Adipocyte (in vitro differentiated cells): Measurements from ENCODE around the gene WNT9A.
"Not testable (repeated sequence)": the region's sequence is repeated elsewhere in the genome, so short reads cannot be mapped to it uniquely, and the experiment has no call there.

Experiments used
- DNase-seq: peaks from one replicate; pipeline ENCODE4 v3.0.0-alpha.2; 2015; ENCODE audit warnings: low read depth
- H3K27me3 ChIP-seq: replicated peaks from 2 replicates; pipeline ENCODE4 v1.7.0; 2013; ENCODE audit warnings: mild to moderate bottlenecking, low read length, moderate library complexity; ENCODE audit not compliant: control insufficient read depth, insufficient read depth
- H3K36me3 ChIP-seq: 2 replicates; pipeline ENCODE4 v1.7.0; 2013; ENCODE audit warnings: low read length, mild to moderate bottlenecking, moderate library complexity; ENCODE audit not compliant: control insufficient read depth, insufficient read depth, severe bottlenecking
- H3K4me1 ChIP-seq: 2 replicates; pipeline ENCODE4 v1.7.0; 2013; ENCODE audit warnings: mild to moderate bottlenecking, low read length, moderate library complexity; ENCODE audit not compliant: control insufficient read depth, insufficient read depth
- H3K4me3 ChIP-seq: 2 replicates; pipeline ENCODE4 v1.7.0; 2013; ENCODE audit warnings: mild to moderate bottlenecking, low read length, moderate library complexity
- H3K9ac ChIP-seq: 2 replicates; pipeline ENCODE4 v1.7.0; 2013; ENCODE audit warnings: mild to moderate bottlenecking, low read length, moderate library complexity
- H3K9me3 ChIP-seq: 2 replicates; pipeline ENCODE4 v1.7.0; 2013; ENCODE audit warnings: mild to moderate bottlenecking, low read length, moderate library complexity; ENCODE audit not compliant: control insufficient read depth

WNT9A gene

GRCh38 chr1:227970076-227970995 is 22.6 kb upstream of the WNT9A start:
- not testable (repeated sequence) for H3K9ac ChIP-seq, H3K9me3 ChIP-seq, H3K36me3 ChIP-seq, H3K4me1 ChIP-seq, H3K27me3 ChIP-seq, H3K4me3 ChIP-seq, DNase-seq

GRCh38 chr1:227967815-227968214 is 20.1 kb upstream of the WNT9A start:
- H3K4me3 ChIP-seq, H3K9me3 ChIP-seq, H3K9ac ChIP-seq, DNase-seq, H3K36me3 ChIP-seq, H3K27me3 ChIP-seq, H3K4me1 ChIP-seq: not testable (repeated sequence)

GRCh38 chr1:227966733-227967132 is 19.0 kb upstream of the WNT9A start:
- H3K36me3 ChIP-seq, H3K27me3 ChIP-seq, DNase-seq, H3K9me3 ChIP-seq, H3K4me1 ChIP-seq, H3K9ac ChIP-seq, H3K4me3 ChIP-seq: not testable (repeated sequence)

- Histone ChIP-seq H3K36me3 (no peaks in the 10 kb centered on the region), H3K27me3 (peaks cover 8% of the 10 kb centered on the region), H3K4me3 (no peak overlapping the region), H3K4me1 (no peaks in the 10 kb centered on the region), H3K9me3 (no peaks in the 10 kb centered on the region), H3K9ac (no peak overlapping the region)
- DNase-seq: no peak
Observed at GRCh38 chr1:227961651-227962466, 14.1 kb upstream of the WNT9A start.

- peaks cover 8% of the 10 kb centered on the region for H3K27me3 ChIP-seq
- no peak for DNase-seq
Observed at GRCh38 chr1:227959325-227959860, 11.7 kb upstream of the WNT9A start.

GRCh38 chr1:227958617-227959324 is 11.0 kb upstream of the WNT9A start:
- H3K36me3 ChIP-seq: no peaks in the 10 kb centered on the region
- H3K9me3 ChIP-seq: peaks cover 4% of the 10 kb centered on the region
- no peaks in the 10 kb centered on the region for H3K4me1 ChIP-seq
- peaks cover 8% of the 10 kb centered on the region for H3K27me3 ChIP-seq
- no peak for DNase-seq
- H3K9ac ChIP-seq: no peak overlapping the region
- no peak overlapping the region for H3K4me3 ChIP-seq

More at GRCh38 chr1:227959325-227959860, 11.7 kb upstream of the WNT9A start:
- H3K4me3 ChIP-seq: no peak overlapping the region
- H3K36me3 ChIP-seq: no peaks in the 10 kb centered on the region
- peaks cover 4% of the 10 kb centered on the region for H3K9me3 ChIP-seq
- no peak overlapping the region for H3K9ac ChIP-seq
- no peaks in the 10 kb centered on the region for H3K4me1 ChIP-seq

- H3K4me1 ChIP-seq: peaks cover 10% of the 10 kb centered on the region
- no peaks in the 10 kb centered on the region for H3K36me3 ChIP-seq
- no peak overlapping the region for H3K9ac ChIP-seq
- H3K27me3 ChIP-seq: peaks cover 4% of the 10 kb centered on the region
- H3K9me3 ChIP-seq: peaks cover 4% of the 10 kb centered on the region
- DNase-seq: no peak
- no peak overlapping the region for H3K4me3 ChIP-seq
Observed at GRCh38 chr1:227955808-227956207, 8.1 kb upstream of the WNT9A start.

- Histone ChIP-seq H3K36me3 (no peaks in the 10 kb centered on the region), H3K9me3 (peaks cover 4% of the 10 kb centered on the region), H3K4me1 (peaks cover 10% of the 10 kb centered on the region), H3K4me3 (no peak overlapping the region), H3K27me3 (peaks cover 4% of the 10 kb centered on the region), H3K9ac (no peak overlapping the region)
- no peak for DNase-seq
Observed at GRCh38 chr1:227954163-227954850, 6.6 kb upstream of the WNT9A start.

- H3K4me3 ChIP-seq: no peak overlapping the region
- no peak overlapping the region for H3K9ac ChIP-seq
- DNase-seq: no peak
- H3K36me3 ChIP-seq: no peaks in the 10 kb centered on the region
- H3K27me3 ChIP-seq: peaks cover 4% of the 10 kb centered on the region
- H3K9me3 ChIP-seq: peaks cover 4% of the 10 kb centered on the region
- H3K4me1 ChIP-seq: peaks cover 13% of the 10 kb centered on the region
Observed at GRCh38 chr1:227953022-227953412, 5.3 kb upstream of the WNT9A start.

GRCh38 chr1:227952374-227953021 is 4.8 kb upstream of the WNT9A start:
- peaks cover 13% of the 10 kb centered on the region for H3K4me1 ChIP-seq
- peaks cover 4% of the 10 kb centered on the region for H3K27me3 ChIP-seq
- H3K9me3 ChIP-seq: peaks cover 4% of the 10 kb centered on the region
- no peak overlapping the region for H3K9ac ChIP-seq
- H3K36me3 ChIP-seq: no peaks in the 10 kb centered on the region
- DNase-seq: no peak
- H3K4me3 ChIP-seq: no peak overlapping the region
